Muscle of arm (tissue), 12 donors: ENCODE measurements around the gene STAP2. TPM values are rescaled to one million over a fixed set of nuclear protein-coding genes. Genes with fewer than 3 reads are reported as not detected.
A peak's percentile ranks its signal among the peaks of the same experiment; 100 is the strongest.
"Not testable (repeated sequence)": the region's sequence is repeated elsewhere in the genome, so short reads cannot be mapped to it uniquely, and the experiment has no call there.

Experiments used
- DNase-seq: peaks from one replicate; pipeline ENCODE4 v3.0.0-alpha.2; 2013
- polyA plus RNA-seq, 12 donors: library from polyadenylated mRNA; unstranded; fragments of 120-200 nt; gene quantifications; one replicate each; pipeline ENCODE4 v1.2.1, GENCODE V29; 2013; ENCODE audit not compliant: insufficient read length in 12 of 12

STAP2 gene
- polyA plus RNA-seq, 12 donors = 3.5 to 37.7 (median 5.1) TPM; not detected in 2

DNA sequence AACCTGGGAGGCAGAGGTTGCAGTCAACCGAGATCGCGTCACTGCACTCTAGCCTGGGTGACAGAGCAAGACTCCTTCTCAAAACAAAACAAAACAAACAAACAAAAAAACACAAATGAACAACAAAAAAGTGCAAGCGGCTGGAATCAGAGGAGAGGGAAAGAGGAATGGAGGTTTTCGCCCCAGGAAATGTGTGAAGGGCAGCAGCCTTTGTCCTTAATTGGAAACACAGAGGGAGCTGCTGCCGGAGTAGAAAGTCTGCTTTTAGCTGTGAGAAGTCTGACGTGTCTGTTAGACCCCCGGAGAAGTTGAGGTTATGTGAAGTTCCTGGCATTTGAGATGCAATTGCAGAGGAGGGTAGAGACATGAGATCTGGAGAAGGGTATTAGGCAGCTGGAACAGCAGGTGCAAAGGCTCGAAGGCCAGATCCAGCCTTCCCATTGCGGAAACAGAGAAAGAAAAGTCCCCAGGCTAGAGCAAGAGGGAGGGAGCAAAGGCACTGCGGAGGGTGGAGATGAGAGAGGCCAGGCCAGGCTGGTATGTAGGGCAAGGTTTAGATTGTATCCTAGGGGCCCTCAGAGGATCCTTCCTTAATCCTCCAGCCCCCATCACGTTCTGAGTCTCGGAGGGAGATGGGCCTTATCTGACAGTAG lies 36.9 kb downstream of the STAP2 start:
- no peak for DNase-seq

DNA sequence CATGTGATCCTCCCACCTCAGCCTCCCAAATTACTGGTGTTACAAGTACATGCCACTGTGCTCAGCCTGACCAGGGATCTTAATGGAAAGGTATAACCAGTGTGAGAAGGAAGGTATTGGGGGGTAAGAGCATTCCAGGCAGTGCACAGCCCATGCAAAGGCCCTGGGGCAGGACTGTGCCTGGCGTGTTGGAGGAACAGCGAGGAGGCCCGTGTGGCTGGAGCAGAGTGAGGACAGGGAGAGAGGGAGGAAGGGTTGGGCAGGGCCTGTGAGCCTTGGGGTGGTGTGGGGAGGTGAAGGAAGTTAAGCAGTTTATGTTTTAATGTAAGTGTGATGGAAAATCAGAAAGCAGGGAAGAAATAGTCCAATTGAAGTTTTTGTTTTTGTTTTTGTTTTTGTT lies 38.0 kb downstream of the STAP2 start:
- DNase-seq = no peak

DNA sequence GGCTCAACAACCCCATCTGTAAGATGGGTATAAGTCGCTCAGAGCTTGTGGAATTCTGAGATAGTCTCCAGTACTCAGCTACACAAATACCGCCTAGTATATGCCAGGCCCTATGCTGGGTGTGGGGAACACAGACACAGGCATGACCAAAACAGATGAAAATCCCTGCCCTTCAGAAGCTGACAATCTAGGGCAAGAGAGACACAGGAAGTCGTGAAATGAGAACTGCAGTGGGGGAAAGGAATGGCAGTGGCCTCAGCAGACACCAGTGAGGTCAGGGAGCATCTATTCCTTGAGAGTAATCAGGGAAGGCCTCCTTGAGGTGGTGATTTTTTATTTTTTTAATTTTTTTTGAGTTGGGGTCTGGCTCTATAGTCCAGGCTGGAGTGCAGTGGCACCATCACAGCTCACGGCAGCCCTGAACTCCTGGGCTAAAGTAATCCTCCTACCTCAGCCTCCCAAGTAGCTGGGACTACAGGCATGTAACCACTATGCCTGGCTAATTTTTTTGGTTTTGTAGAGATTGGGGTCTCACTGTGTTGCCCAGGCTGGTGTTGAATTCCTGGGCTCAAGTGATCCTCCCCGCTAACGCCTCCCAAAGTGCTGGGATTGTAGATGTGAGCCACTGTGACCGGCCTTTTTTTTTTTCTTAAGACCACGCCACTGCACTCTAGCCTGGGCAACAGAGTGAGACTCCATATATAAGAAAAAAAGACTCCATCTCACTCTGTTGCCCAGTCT lies 39.6 kb downstream of the STAP2 start:
- no peak for DNase-seq

DNA sequence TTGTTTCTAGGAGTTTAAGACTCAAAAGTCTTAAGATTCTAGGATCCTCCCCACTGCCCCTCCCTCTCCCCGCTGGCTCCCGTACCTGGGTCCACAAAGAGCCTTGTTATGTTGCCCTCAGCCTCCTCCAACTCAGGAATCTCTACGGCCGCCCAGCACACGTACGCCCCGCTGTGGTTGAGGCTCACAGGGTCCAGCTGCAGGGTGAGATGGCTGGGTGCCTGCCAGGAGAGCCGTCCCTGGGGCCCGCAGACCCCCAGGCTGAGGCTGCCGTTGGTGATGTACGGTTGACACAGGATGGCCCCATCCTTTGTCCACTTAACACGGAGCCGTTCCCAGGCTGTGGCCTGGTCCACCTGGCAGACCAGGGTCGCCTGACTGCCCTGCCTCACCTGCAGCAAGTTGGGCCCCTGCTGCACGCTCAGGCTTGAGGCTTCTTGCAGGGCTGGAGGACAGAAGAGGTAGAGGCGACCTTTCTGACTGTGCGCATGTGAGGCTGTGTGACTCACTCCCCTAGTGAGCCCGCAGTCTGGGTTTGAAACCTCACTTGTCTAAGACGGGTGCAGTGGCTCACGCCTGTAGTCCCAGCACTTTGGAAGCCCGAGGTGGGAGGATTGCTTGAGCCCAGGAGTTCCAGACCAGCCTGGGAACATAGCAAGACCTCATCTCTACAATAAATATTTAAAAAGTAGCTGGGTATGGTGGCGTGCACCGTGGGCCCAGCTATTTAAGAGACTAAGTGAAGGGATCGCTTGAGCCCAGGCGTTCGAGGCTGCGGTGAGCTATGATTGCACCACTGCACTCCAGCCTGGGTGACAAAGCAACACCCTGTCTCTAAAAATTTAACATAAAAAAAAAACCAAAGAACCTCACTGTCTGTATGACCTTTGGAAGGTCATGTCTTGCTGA lies 40.5 kb downstream of the STAP2 start:
- no peak for DNase-seq

DNA sequence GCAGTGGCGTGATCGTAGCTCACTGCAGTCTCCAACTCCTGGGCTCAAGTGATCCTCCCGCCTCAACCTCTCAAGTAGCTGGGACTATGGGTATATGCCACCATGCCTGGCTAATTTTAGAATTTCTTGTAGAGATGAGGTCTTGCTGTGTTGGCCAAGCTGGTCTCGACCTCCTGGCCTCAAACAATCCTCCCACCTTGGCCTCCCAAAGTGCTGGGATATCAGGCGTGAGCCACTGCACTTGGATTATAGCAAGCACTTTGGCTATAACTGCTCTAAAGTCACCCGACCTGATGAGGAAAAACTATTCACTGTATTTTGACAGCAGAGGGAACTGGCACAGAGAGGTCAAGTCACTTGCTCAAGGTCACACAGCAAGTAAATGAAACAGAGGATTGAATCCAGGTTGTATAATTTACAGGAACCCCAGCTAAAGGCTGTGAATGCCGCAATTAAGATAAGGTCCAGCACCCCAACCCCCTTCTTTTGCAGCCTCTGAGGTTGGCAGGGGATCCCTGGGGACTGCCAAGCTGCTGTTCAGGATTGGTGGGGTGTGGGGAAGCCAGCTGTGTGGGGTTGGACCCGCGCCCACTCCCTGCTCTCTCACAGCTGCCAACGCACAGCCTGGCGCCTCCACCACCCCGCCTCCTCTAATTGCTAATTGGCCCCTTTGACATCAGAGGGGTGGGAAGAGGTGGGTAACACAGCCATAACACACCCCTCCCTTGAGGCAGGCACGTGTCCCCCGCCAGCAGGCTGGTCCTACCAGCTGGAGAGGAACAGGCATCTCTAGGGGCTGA lies 42.5 kb downstream of the STAP2 start:
- peak; percentile 28 for DNase-seq

DNA sequence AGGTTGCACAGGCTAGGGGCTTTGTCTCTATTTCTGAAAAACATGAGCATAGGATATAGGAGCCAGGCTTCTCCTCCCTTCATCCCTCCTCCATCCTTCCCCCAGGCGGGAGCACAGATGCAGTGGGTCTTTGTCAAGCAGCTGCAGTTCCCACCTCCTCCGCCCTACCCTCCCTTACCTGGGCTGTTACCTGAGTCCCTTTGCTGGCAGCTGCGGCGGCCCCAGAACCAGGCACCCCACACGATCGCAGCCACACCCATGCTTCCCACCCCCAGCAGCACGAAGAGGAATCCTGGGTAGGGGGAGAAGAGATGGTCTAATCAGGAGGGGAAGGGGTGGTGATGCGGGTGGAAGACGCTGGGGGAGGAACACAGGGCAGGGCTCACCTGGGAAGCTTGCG lies 44.2 kb downstream of the STAP2 start:
- DNase-seq = no peak

DNA sequence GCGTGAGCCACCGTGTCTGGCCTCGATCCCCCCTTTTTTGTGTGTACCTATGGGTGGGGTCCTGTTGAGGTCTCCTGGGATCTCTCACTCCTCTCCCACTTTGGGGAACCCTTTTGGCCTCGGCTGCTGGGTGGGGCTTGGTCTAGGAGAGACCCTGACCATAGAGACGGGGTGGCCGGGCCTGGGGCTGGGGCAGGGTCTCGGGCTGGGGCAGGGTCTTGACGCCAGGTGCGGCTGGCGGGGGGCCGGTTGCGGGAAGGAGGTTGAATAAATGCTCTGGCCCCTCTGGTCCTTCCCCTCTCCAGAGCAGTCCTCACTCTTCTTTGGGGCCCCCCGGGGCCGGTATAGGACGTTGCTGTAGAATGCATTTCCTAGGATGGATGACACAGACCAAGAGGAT lies 46.1 kb downstream of the STAP2 start:
- no peak for DNase-seq

DNA sequence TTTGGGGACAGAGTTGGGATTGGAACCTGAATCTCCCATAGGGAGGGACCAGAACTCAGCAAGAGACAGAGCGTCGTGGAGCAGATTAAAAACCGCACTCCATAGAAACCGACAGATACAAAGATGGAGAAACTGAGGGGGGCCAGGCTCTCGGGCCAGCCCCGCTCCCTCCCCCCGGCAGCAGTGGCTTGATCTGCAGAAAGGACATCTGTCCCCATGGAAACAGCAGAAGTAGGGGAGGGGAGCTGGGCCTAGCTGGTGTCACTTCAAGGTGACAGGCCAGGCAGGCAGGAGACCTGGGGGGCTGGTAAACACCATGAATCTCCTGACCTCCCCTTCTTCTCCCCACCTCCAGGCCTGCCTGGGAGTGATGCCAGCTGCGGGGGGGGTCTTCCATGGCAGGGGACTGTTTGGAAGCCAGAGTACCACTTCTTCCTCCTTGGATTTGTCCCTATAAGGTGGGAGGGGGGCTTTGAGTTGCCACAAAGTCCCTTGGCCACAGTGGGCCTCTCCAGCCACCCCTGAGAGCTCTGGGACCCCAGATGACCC lies 47.4 kb downstream of the STAP2 start:
- no peak for DNase-seq

DNA sequence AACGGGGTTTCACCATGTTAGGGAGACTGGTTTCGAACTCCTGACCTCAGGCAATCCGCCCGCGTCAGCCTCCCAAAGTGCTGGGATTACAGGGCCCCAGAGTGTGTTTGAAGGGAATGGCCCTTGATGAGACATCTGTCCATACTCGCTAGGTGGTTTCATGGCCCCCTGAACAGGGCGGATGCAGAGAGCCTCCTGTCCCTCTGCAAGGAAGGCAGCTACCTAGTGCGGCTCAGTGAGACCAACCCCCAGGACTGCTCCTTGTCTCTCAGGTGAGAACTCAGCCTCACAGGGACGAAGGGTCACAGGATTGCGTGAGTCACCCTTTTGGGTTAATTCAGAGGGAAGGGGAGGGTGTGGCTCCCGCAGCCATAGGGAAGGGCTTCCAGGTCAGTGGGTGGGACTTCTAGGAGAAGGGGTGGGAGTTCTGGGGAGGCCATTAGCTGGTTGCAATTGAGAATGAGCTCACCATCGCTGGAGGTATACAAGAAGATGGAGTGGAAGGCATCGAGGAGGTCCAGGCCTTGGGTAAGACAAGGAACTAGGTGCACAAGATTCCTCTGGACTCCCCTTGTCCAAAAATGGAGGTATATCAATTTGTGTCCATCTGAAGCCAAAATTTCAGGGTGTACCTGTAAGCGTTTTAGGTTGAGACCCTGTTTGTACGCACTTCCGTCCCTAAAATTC lies 50.4 kb downstream of the STAP2 start:
- DNase-seq = no peak

DNA sequence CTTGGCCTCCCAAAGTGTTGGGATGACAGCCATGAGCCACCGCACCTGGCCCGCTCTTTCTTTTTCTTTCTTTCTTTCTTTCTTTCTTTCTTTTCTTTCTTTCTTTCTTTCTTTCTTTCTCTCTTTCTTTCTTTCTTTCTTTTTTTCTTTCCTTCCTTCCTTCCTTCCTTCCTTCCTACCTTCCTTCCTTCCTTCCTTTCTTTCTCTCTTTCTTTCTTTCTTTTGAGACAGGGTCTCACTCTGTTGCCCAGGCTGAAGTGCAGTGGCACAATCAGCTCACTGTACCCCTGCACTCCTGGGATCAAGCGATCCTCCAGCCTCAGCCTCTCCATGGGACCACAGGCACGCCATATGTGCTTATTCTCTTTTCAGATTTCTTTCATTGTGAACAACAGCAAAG lies 52.5 kb downstream of the STAP2 start:
- DNase-seq = not testable (repeated sequence)

DNA sequence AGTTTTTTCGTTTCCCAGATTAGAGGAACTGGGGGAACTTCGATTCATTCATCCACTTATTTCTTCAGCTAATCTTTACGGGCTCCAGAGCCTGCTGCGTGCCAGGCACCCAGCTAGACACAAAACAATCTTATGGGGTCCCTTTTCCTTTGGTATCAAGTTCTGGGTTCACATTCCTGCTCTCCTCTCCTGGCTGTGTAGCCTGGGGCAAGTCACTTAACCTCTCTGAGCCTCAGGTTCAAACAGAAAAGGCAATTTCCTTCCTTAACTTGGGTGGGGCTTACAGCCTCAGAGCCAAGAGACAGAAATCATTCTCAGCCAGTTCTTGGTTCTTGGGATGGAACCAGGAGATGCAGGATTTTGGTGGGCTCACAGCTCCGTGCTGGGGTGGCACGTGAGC lies 53.7 kb downstream of the STAP2 start:
- DNase-seq = no peak

DNA sequence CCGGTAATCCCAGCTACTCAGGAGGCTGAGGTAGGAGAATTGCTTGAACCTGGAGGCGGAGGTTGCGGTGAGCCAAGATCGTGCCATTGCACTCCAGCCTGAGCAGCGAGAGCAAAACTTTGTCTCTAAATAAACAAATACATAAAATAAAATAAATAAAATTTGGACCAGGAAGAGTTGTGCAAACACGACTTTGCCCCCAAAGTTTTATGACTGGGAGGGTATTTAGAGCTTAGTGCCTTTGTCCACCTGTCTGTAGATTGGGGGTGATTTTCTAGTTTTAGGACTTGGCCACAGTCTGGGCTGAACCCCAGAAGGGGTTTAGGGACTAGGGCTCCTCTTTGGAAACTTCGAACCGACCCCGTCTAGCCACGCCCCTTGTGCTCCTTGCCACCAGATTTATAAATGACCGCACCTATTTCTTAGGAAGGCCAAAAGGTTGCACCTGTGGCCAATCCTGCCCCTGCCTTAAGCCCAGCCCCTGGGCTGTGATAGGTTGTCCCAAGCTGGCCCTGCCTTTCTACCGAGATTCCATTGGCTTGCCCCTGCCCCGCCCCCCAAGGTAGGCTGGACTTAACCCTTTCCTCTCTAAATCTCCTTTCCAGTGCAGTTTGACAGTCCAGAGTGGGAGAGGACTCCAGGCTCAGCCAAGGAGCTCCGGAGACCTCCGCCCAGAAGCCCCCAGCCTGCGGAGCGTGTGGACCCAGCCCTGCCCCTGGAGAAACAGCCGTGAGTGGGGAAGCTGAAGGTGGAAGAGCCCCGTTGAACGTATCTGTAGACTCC lies 54.3 kb downstream of the STAP2 start:
- DNase-seq = no peak

DNA sequence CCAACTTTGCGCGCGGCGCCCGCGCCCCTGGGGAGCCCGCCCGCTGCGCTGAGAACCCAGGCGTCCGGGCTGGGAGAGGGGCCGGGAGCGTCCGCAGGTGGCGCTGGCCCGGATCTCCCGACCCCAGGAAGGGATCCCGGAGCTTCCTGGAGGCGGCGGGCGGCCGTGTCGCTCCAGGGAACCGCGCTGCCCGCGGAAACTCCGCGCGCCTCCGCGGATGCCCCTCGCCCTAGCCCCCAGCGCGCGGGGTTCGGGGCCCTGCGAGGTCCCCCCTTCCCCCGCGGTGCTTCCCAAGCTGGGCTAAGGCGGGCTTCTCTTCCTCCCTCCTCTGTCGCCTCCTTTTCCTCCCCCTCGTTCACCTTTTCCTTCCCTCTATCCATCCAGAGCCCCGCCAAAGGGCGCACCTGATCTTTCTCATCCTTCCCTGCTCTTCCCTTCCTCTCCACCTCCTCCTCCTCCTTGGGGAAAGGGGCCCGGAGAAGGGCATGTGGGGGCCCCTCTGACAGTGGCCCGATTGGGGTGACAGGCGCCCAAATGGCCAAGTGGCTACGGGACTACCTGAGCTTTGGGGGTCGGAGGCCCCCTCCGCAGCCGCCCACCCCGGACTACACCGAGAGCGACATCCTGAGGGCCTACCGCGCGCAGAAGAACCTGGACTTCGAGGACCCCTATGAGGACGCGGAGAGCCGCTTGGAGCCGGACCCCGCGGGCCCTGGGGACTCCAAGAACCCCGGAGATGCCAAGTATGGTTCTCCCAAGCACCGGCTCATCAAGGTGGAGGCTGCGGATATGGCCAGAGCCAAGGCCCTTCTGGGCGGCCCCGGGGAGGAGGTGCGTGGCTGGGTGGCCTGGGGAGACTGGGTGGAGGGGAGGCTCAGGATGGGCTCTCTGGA lies 58.9 kb downstream of the STAP2 start:
- no peak for DNase-seq

DNA sequence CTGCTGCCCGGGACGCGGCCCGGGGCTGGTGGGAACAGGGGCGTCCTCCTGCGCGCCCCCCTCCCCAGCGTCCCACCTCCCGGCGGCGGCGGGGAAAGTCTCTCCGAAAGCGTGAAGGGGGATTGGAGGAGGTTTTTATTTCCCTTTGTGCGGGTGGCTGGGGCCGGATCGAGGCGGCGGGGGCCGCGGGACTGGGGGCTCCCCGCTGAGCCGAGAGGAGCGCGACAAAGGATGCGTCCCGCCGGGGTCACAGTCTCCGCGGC lies 59.4 kb downstream of the STAP2 start:
- DNase-seq = no peak

DNA sequence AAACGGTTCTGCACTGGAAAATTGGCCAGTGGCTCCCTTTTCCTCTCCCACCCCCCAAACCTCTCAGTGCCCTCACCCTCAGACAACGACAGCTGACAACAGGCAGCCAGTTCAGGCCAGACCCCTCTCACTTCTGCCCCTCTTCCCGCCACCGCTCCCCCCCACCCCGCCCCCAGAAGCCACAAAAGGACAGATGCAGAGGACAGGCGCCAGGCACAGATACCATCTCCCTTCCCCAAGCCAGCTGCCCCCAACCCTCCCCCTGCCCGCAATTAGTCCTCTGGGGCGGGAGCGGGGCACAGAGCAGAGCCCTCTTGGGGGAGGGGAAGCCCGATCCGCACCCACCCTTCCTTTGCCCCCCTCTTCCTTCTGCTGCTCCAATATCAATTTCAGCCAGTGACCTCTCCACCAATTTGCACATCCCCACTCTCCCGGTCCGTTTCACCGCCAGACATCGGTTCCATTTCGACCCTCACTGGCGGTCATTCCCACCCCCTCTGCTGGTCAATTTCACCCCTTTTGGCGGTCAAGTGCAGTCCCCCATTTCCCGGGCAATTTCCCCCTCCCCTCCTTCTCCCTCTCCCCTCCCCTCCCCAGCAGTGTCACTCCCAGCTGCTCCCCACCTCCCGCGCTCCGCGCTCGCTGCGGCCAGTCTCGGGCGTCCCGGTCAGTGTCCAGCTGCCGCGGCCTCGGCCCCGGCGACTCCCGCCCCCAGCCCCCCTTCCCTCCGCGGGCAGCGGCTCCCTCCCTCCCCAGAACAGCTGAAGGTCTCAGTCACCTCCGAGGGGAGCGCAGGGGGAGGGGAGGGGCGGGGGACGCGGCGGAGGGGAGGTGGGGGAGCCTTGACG lies 60.0 kb downstream of the STAP2 start, which contains the start of gene SHD:
Gene SHD (plus strand): TSS at position 848 of the 848 bp plus-strand sequence. CDS start 798 bp downstream, outside the sequence.
- peak; percentile 43 for DNase-seq

DNA sequence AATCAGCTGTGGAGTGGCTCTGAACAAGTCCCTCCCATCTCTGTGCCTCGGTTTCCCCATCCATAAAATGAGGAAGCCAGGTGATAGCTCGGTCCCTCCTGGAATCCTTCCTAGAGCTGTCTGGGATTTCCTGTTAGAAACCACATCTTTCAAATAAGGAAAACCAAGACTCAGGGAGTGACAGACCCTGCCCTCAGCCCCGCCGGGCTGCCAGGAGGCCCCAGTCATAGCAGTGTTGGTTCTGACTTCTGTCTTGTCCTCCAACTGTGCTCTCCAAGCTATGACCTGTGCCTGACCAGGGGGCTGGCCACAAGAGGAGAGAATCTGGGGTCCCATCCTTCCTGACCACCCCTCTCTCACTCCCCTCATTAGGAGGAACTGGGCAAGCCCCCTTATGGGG lies 60.6 kb downstream of the STAP2 start:
- DNase-seq = no peak

DNA sequence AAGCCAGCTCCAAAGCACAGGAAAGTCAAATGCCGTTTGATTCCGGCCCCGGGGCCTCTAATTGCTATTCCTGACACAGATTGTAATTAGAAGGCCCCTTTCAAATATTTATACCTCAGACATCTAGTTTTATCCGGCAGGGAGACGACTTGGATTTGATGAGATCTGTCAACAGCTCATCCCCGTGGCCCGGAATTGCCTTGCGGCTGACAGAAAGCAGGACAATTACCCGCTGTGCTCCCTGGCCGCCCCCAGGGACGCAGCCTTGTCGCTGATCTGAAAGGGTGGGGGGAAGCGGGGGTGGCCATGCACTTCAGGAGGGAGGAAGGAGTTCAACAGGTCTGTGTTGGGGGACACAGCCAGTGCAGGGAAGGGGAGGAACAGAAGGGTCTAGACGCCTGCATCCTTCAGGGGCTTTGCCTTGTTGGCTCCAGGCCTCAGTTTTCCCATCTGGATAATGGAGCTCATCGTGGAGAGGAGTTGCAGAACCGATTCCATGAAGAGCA lies 61.4 kb downstream of the STAP2 start:
- no peak for DNase-seq

DNA sequence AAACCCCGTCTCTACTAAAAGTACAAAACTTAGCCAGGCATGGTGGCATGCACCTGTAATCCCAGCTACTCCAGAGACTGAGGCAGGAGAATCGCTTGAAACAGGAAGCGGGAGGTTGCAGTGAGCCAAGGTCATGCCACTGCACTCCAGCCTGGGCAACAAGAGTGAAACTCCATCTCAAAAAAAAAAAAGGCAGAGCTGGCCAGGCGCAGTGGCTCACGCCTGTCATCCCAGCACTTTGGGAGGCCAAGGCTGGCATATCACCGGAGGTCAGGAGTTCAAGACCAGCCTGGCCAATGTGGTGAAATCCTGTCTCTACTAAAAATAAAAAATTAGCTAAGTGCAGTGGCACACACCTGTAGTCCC lies 64.3 kb downstream of the STAP2 start:
- not testable (repeated sequence) for DNase-seq
